PC-9 (cell line): Measurements from ENCODE around the gene SRMS.
A peak's percentile ranks its signal among the peaks of the same experiment; 100 is the strongest.

Source experiments
- CTCF ChIP-seq: fragments of 200-600 bp; sonication (generic); conservative IDR thresholded peaks from 2 replicates; pipeline ENCODE4 v1.6.1; 2017; ENCODE audit warnings: mixed run types, antibody characterized with exemption, mild to moderate bottlenecking, moderate library complexity
- EZH2 ChIP-seq: fragments of 200-600 bp; sonication (generic); IDR thresholded peaks from 2 replicates; pipeline ENCODE4 v1.8.0; 2017; ENCODE audit warnings: antibody characterized with exemption, low read depth

- TF ChIP-seq CTCF: peak; percentile 91
- TF ChIP-seq EZH2: no peak
Measured at GRCh38 chr20:63495741-63496595, 51.6 kb downstream of the SRMS start.
